ENCODE measurements around the gene PLEKHM1.
"Not testable (repeated sequence)": the region's sequence is repeated elsewhere in the genome, so short reads cannot be mapped to it uniquely, and the experiment has no call there.

Gene PLEKHM1

DNA sequence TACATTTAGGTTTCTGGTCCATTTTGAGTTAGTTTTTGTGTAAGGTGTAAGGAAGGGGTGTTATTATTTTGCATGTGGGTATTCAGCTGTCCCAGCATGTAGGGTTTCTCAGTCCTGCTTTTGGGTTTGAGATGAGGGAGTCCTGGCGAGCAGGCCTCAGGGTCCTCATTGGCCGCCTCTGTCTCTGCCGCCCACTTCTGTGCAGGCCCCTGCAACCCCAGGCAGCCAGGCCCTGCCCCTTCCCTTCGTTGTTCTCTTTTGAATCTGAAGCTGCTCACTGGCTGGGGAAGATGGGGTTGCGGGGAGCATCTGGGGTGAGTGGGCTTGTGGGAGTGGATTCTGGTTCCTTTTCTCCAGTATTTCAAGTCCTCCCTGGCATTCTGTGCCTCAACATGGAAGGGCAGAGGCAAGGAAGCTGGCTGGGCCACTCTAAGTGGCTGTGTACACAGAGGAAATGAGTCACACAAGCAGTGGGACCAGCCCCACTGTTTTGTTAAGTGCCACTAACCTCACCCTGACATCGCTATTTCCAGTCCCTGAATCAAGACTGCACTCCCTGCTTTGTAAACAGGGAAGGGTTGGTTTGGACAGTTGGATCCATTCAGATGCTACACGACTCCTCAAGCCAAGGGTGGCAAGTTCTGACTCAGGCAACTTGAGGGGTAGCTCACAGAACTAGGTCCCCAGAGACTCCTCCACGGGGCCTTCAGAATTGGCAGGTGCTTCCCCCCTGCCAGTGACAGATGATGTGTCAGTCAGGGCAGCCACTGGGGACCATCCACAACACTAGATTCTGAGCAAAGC is 28.8 kb downstream of the PLEKHM1 start:
- not testable (repeated sequence) for DNase-seq (ENCODE audit: low read depth in 2 of 2)

DNA sequence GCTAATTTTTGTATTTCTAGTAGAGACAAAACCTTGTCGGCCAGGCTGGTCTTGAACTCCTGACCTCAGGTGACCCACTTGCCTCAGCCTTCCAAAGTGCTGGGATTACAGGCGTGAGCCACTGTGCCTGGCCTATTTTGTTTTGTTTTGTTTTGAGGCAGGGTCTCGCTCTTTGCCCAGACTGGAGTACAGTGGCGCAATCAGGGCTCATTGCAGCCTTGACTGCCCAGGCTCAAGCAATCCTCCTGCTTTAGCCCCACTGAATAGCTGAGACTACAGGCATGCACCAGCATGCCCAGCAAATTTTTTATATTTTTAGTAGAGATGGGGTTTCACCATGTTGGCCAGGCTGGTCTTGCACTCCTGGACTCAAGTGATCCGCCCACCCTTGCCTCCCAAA is 30.1 kb downstream of the PLEKHM1 start:
- not testable (repeated sequence) for DNase-seq (ENCODE audit: low read depth in 2 of 2)

DNA sequence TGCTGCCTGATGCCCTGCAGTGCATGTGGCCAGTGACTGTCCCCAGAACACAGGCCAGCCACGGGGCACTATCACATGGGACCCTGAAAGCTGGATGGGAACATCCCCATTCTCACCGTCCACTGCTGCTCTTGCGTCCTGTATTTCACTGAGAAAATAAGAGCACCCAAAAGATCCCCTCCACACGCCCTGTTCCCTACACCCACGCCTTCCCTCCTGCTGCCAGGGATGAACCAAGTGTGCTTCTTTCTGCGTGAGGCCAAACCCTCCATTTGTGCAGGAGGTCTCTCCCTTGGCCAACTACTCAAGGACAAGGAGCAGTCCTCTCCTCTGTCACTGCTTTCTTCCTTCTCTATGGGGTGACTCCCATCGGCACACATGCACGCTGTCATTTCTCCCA is 36.2 kb downstream of the PLEKHM1 start:
- DNase-seq (ENCODE audit: low read depth in 2 of 2) = not testable (repeated sequence)

DNA sequence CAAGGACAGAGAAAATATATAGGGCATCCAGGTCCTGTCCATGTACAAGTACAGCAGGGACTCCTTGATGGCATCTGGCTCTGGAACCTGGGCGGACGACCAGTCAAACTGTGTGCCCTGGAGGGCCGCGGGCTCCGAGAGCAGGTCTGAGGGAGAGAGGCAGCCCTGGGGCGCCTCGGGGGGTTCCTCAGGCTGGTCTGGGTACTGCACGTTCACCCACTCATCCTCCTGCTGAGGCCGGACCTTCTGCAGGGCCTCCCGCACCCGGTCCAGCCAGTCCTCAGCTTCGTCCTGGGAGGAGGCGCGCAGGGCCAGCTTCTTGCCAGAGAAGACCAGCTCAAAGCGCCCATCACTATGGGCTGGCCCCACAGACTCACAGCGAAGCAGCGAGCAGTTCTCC is 36.8 kb downstream of the PLEKHM1 start:
- not testable (repeated sequence) for DNase-seq (ENCODE audit: low read depth in 2 of 2)

DNA sequence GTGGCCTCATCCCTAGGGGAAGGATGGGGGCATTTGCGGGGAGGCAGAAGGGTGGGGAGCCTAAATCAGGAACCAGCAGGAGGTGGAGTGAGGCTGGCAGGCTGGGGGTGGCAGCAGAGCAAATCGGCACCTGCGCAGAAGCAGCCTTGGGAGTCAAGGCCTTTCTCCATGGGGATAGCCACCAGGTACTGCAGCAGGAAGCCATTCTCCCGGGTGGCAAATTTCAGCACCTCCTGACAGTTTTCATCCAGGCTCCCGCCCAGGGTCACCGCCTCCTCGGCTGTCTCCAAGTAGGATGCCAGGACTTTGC is 37.3 kb downstream of the PLEKHM1 start:
- DNase-seq (ENCODE audit: low read depth in 2 of 2) = not testable (repeated sequence)

DNA sequence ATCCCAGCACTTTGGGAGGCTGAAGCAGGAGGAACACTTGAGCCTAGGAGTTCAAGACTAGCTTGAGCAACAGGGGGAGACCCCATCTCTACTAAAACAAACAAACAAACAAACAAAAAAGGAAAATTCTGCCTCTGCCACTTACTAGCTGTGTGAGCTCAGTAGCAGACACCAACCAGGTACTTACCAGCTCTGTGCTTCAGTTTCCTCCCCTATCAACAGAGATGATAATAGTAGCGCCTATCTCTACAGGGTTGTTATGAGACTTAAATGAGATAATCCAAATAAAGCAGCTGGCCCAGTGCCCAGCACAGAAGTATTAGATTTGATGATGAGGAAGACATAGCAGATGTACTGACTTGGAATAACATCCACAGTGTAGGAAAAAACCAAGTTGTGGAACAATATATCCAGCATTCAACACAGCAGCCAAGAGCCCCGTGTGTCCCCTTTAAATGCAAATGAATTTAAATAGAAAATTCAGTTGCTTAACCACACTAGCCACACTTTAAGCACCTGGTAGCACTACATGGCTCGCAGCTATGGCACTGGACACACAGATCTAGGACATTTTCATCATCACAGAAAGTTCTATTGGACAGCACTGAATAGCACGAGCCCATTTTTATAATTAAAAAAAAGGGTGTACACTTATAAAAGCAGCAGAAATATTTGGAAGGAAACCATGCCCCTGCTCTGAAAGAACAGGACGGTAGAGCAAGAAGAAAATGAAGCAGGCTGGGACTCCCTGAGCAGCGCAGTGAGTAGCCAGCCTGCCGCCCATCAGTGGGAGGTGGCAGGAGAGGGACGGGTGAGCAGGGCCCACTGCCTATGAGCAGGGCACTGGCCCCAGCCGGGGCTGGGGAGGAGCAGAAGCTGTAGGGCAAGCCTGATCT is 37.9 kb downstream of the PLEKHM1 start:
- not testable (repeated sequence) for DNase-seq (ENCODE audit: low read depth in 2 of 2)

DNA sequence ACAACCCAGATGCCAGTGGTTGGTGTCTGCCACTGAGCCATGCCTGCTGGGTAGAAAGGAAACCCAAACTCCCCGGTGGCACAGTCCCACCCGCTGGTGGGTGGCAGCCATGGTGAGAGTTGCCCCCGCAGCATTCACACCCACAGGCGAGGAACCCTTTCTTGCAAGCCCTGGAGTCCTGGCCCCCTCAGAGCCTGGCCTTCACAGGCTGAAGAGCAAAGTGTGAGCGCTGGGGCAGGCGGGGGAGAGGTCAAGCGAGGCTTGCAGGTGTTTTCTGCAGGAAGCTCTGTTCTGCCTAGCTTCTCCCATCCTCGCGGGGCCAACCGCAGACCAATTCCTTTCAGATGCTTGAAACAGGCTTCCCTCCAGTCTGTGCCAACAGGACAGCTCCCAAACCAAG is 38.9 kb downstream of the PLEKHM1 start:
- DNase-seq (ENCODE audit: low read depth in 2 of 2) = not testable (repeated sequence)

DNA sequence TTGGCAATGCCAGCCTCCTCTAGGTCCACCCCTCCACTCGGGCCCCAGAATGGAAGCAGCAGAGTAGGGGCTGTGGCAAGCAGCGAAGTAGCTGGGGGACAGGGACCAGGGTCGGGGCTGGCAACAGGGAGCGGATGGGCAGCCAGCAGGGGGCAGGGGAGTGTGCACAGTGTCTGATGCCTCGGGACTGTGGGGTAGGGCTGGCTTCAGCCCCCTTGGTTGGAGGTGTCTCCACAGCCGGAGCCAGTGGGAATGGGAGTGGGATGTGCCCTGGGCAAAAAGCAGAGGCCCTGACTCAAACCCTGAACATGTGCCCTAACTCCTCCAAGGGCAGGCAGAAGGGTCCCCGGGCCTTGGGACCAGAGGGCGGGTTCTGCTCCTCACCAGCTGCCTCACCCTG is 39.4 kb downstream of the PLEKHM1 start:
- no peak for DNase-seq (ENCODE audit: low read depth in 2 of 2)

DNA sequence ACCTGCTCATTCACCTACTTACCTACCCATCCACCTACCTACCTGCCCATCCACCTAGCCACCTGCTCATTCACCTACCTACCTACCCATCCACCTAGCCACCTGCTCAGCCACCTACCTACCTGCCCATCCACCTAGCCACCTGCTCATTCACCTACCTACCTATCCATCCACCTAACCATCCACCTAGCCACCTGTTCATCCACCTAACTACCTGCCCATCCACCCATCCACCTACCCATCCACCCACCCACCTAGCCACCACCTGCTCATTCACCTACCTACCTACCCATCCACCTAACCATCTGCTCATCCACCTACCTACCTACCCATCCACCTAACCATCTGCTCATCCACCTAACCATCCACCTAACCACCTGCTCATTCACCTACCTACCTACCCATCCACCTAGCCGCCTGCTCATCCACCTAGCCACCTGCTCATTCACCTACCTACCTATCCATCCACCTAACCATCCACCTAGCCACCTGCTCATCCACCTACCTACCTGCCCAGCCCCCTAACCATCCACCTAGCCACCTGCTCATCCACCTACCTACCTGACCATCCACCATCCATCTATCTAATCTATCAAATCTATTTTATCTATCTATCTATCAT is 40.7 kb downstream of the PLEKHM1 start:
- DNase-seq (ENCODE audit: low read depth in 2 of 2) = not testable (repeated sequence)

DNA sequence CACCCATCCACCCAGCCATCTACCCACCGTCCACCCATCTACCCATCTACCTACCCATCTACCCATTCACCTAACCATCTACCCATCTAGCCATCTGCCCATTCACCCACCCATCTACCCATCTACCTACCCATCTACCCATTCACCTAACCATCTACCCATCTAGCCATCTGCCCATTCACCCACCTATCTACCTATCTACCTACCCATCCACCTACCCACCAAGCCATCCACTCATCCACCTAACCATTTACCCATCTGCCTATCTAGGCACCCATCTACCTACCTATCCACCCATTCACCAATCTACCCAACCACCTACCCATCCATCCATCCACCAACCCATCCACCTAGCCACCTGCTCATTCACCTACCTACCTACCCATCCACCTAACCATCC is 41.3 kb downstream of the PLEKHM1 start:
- DNase-seq (ENCODE audit: low read depth in 2 of 2) = not testable (repeated sequence)

DNA sequence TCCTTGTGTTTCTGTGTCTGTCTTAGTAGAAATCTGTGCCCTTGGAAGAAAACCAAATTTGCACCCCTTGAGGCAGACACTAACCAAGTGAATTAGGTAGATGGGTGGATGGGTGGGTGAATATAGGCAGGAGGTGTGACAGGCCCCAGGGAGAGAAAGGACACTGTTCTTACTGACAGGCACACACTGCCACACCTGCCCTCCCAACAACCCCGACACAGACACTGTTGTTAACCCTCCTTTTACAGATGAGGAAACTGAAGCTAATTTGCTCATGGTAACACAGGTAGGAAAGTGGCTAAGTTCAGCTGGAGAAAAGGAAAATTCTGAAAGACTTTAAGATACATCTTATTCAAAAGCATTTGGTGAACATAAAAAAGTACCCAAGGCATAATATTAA is 42.0 kb downstream of the PLEKHM1 start:
- not testable (repeated sequence) for DNase-seq (ENCODE audit: low read depth in 2 of 2)

DNA sequence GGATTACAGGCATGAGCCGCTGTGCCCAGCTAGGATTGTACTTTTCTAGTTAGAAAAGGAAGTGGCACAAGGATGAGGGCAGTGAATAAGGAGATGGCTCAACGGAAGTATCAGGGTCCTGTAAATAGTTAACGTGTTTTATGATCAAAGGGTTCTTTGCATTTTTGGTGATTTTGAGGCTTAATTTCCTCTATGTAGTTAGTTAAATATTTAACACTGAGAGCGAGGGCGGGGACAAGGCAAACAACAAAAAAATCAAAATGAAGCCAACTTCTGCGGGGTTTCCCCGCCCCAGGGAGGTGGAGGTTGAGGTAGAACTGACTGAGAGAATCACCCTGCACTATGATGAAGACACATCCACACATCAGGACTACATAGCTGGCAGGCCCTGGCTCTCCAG is 42.5 kb downstream of the PLEKHM1 start:
- DNase-seq (ENCODE audit: low read depth in 2 of 2) = not testable (repeated sequence)

DNA sequence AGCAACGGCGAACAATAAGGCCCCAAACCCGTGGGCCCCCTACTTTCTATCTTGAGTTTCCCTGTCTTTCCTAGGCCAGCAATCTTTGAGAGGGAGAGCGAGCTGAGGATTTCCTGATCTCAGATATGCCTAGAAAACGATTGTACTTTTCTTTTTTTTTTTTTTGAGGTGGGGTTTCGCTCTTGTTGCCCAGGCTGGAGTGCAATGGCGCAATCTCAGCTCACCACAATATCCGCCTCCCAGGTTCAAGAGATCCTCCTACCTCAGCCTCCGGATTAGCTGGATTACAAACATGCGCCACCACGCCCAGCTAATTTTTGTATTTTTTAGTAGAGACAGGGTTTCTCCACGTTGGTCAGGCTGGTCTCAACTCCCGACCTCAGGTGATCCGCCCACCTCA is 42.9 kb downstream of the PLEKHM1 start:
- DNase-seq (ENCODE audit: low read depth in 2 of 2) = not testable (repeated sequence)

DNA sequence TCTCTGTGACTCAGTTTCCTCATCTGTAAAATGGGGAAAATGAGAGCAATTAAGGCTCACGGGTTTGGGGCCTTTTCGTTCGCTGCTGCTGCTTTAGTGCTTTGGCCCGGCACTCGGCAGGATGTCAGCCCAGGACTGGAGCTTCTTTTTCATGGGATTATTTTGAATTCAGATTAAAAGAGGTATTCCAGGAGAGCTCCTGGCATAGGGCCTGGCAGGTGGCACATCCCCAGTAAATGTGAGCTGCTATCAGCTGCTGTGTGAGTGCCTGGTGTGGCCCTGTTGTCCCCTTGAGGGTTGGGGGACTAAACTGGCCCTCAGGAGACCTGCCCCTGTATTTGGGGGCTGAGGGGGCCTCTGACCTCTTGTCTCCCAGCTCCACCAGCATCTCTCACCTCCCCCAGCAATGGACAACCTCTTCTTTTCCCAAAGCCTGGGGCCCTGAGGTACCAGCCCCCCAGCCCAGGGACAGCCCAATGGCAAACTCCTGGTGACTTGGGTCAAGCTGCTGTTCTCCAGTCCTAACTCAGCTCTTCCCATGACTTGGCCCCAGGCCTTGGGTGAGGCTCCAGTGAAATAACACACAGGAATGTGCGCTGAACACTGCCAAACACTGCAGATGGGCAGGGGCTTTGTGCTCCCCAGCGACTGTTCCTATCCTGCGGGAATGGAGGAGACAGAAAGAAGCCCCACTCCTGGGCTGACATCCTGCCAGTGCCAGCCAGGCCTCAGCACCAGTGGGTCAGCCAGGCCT is 43.5 kb downstream of the PLEKHM1 start:
- not testable (repeated sequence) for DNase-seq (ENCODE audit: low read depth in 2 of 2)

DNA sequence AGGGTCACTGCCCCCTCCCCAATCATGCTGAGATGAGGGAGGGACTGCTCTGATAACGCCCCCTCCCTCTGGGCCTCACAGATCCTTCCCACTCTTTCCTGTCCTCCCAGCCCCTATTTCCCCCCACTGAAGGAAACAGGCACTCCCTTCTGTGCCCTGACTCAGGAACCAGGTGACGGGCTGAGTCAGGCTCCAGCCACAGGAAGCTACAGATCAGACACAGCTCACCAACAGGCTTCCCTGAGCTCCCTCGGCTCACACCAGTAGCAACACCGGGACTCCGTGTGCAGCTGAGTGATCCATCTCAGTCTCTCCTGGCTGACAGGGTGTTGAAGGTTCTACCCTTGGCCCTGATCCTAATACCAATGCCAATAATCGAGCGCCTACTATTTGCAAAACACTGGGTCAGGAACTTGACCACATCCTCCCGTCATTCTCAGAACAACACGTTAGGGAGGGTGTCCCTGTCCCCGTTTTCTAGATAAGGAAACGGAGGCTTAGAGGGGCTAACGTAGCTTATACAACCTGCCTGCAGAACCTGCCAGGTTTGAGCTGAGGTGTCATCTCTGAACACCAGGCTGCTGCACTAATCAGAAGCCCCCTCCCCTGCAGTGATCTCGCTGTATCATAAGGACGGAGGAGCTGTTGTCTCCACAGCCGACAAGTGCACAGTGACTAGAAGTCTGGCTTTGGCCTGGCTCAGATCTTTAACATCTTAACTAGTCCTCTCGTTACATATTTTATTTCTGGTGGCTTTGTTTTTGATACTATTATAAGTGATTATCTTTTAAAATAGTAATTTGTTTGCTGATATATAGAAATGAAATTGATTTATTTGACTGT is 44.4 kb downstream of the PLEKHM1 start:
- DNase-seq (ENCODE audit: low read depth in 2 of 2) = not testable (repeated sequence)

DNA sequence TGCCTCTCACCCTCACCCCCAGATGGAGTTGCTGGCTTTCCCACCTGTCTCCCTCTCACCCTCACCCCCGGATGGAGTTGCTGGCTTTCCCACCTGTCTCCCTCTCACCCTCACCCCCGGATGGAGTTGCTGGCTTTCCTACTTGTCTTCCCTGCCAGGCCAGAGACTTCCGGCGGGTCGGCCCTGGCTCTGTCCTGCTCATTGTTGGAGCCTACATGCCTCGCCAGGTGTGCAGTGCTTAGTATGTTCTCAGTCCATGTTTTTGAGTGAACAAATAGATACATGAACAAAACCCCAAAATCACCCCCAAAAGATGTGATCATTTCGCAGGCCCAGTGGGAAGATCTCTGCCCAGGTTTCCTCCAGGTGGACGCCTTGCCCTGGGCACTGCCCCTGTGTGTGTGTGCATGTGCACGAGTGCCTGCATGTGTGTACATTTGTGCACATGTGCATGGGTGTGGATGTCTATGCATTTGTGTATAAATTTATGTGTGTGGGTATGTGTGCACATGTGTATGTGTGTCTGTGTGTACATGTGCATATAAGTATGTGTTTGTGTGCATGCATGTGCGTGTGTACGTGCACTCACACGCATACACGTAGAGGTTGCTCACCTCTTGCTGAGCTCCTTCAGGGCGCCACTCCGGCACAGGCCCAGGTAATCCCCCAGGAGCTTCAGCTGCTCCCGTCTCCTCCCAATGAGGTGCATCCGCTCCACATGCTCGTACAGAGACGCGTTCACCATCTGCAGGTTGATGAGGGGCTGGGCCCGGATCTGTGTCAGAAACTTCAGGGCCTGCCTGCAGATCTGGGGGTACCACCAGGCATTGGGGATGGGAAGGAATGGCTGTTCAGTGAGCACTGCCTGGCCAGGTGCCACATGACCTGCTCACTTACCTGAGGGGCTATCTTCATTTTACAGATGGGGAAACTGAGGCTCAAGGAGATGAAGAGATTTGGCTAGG is 45.4 kb downstream of the PLEKHM1 start:
- not testable (repeated sequence) for DNase-seq (ENCODE audit: low read depth in 2 of 2)

DNA sequence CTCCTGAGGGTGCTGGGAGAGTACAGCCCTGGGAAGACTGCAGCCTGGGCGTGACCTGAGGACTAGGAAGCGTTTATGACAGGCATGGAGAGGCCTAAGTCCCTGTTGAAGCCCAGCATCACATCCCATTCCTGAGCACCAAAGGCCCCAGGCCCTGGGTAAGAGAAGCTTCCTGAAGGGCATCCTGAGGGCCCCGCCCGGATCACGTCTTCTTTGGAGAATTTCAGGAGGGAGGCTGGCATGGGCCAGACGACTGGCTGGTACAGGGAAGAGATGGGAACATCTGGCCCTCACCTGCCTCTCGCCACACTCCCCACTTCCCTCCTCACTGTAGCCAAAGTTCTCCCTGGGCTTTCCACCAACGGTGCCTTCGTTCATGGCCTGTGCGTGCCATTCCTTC is 46.2 kb downstream of the PLEKHM1 start:
- DNase-seq (ENCODE audit: low read depth in 2 of 2) = not testable (repeated sequence)

DNA sequence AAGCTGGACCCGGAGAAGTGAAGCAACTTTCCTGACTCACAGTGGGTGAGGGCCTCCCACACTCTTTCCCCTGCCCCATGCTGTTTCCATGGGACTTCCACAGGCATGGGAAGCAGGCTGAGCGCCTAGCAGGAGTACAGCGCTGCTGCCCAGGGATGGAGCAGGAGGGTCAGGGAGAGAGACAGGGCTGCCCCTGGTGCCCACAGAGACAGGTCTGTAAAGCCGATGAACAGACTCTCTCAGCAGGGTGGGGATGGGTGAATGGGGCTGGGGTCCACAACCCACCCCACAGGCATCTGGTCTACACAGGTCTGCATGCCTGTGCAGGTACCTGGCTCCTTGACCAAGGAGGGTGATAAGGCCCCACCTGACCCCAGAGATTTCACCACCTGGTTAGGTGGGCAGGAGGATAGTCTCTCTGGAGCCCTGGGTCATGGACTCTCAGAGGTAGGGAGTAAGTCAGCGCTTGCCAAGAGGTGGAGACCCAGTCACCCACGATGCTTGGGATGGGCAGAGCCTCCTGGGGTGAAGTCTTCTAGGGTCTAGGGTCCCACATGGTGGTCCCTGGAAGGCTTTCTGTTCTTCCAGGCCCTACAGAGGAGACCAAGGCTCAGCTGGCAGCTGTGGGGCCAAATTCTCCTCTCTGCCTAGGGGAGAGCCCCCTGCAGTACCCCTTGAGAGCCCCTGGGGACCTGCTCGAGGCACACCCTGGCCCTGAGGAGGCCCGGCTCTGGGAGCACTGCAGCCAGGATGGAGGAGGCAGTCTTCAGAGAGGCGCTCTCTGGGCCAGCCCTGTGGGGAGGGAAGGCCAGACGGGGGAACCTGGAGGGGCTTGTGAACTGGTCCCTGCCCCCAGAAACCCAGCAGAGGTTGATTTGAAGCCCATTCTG is 46.9 kb downstream of the PLEKHM1 start:
- DNase-seq (ENCODE audit: low read depth in 2 of 2) = not testable (repeated sequence)

Data from fibroblast of skin of left quadriceps (primary cell).